HG02981 (cell line): ENCODE measurements around the gene FBXO8.

Experiments used
- ATAC-seq: cut with Tn5 transposase; IDR thresholded peaks from one replicate; pipeline ENCODE4 v1.9.1; 2021; ENCODE audit warnings: mild to moderate bottlenecking, moderate library complexity; ENCODE audit not compliant: unreplicated experiment

FBXO8 gene

DNA sequence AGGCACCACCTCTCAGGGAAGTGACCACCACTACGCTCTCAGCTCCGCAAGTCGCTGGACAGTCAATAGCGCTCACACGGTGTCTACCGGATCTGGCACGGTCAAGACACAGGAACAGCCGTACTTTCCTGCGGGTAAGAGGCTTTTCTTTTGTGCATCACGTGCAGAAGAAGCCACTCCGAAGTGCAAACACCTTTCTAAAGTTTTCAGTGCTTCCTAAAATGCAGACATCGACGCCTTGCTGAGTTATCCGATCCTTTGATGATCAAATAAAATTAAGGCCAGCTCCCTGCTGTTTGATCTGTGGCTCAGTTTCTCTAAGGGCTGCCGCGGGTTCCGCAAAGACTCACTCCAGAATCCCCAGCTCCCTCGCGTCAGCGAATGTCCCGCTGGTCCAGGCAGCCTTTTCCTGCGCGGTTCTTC, 71.8 kb downstream of the FBXO8 start:
- ATAC-seq = no peak

DNA sequence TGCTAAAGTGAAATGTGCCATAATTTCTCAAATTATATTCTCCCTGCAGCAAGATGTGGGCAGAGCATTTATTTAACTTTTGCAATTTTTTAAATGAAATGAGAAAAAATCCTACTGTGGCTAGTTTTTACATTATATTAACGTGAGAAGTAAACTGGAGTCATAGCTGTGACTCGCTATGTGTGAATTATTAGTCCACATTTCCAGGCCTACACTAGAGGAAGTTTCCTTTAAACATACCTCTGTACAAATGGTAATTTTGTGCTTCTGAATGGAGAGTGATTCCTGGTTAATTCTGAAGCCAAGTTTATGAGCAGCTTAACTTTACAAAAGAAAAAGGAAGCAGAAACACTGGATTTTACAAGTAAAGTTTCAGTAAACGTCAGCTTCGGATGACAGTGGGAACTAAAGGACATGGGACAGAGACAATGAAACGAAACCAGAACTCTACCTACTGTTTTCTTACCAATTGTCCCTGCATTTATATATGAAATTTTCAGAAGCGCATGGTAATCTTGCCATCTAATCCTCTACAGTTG, 72.4 kb downstream of the FBXO8 start:
- no peak for ATAC-seq

DNA sequence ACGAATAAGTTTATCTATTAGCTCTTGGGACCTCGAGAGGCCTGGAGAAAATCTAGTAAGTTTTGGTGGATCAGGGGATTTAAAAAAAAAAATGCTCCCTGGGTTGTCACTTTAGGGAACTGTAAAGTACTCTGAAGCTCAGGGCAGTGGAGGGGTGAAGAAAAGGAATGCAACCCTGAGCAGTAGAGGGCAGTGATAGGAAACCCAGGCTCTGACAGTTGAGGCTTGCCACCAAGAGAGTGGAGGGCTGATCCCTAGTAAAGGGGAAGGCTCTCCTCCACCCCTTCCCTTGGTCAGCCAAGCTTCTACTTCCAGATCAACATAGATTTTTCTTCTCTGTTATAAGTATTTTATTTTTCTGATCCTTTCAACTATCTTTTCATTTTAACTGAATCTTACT, 73.1 kb downstream of the FBXO8 start:
- ATAC-seq = no peak

DNA sequence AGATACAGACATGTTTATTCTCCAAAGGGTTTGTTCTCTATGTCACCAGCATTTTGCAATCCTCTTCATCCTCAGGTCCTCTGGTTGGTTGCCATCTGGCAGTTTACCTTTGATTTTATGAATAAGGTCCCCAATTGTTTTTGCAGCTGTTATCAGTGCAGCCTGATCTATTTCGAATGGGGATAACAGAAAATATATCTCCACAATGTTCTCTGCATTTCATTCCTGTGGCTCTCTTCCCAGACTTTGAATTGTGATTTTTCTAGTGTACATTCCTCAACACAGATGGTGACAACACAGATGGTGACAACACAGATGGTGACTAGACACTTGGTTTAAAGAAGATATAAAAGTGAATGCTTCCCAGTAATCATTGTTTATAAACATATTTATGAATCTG, 74.1 kb downstream of the FBXO8 start:
- ATAC-seq = no peak

DNA sequence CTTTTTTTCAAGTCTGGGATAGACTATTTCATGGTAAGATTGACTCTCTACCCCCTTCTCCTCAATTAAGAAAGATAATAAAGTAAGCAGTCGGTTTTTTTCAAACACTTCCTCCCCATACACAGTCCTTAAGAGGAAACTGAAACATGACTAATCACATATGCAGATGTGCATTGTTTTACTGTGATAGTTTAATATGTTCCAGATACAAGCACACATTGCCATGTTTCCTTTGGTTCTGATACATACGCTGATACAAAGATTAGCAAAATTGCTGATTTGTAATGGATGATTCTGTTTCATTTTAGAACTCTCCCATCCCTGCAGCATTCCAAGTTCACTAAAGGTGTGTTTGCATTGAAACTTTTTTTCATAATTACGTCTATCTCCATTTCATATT, 76.1 kb downstream of the FBXO8 start:
- ATAC-seq = no peak

DNA sequence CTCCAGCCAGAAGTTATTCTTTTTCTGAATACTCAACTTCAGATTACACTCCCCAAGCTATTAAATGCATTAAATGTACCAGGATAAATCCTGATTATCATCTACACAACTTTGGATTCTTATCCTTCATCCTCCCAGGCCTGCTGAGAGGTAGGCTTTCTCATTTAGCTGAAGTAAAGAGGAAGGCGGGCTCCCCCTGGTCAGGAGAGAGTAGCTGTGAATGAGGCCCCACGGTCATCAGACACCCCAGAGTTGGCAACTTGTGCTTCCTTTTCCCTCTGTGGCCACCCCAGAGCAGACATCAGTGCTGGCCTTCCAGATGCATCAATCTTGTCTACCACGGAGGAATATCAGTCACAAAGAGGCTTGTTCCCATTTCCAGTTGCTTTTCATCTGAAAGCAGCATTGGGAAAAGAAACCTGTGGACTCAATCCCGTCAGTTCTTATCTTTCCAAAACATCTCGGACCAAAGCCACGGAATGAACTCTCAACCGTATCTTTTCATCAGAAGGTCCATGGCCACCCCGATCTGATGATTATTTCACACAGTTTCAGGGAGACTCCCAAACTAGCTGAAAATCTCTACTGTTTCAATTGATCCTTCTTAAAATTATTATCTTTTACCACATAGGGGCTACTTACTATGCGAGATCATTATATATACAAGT, 79.2 kb downstream of the FBXO8 start:
- no peak for ATAC-seq

DNA sequence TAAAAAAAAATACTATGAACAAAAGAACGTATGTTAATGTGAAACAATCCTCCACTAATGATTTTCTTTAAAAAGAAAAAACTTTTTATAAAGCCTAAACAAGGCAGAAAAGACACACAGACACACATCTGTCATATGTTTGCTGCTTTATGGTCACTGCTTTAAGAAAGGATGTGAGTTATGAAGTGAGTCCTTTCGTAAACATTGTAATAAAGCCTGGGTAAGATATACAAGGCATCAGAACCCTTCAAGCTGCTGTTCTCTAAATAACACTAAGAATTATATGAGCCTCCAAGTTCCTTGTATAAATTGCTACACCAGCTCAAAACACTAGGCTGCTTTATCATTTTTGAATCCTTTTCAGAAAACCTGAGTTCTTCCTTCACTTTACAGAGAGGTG, 81.6 kb downstream of the FBXO8 start:
- no peak for ATAC-seq

DNA sequence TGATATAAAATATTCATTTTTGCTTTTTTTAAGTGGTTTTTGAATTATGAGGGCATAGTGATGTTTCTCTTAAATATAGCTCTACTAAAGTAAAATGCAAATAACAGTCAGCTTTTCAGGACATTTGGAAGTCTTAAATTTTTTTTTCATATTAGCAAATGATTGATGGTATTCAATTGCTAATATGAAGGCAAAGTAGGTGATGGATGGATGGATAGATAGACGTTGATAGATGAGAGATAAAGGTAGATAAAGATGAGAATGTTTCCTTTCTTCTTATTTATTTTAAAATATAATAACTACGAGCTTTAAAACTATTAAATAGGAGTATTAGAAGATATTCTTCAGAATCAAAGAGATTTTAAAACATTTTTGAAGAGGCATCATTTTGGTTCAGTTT, 83.7 kb downstream of the FBXO8 start:
- no peak for ATAC-seq

DNA sequence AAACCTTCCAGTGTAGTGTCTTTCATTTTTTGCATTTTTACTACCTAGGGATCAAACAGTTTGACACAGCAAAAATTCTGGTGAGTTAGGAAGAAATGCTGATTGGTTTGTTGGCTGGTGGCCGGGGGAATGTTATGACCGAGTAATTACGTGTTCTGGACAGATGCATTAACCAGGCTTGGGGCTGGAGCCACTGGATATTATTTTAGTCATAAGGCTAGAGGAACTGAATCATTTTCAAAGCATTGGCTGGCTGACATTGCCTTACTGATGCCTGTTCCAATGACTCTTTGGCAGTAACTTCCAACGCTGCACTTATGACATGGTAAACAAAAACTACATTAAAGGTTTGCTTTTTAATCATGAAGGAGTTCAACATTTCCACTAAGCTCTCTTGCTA, 84.6 kb downstream of the FBXO8 start:
- ATAC-seq = no peak

DNA sequence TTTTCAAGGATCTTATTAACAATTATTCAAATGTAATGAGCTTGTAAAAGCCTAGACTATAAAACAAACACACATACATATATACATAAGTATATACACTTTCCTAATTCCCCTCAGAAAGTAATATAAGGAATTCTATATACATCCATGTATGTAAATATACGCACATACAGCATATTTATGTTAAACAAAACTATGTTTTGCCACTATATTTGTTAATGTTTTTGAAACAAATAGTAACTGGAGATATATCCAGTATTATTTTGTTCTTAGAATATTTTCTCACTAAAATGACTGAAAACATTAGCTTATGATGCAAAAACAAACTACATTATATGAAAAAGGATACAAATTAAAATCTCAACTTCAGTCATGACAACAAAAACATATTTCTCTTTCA, 85.1 kb downstream of the FBXO8 start:
- no peak for ATAC-seq

DNA sequence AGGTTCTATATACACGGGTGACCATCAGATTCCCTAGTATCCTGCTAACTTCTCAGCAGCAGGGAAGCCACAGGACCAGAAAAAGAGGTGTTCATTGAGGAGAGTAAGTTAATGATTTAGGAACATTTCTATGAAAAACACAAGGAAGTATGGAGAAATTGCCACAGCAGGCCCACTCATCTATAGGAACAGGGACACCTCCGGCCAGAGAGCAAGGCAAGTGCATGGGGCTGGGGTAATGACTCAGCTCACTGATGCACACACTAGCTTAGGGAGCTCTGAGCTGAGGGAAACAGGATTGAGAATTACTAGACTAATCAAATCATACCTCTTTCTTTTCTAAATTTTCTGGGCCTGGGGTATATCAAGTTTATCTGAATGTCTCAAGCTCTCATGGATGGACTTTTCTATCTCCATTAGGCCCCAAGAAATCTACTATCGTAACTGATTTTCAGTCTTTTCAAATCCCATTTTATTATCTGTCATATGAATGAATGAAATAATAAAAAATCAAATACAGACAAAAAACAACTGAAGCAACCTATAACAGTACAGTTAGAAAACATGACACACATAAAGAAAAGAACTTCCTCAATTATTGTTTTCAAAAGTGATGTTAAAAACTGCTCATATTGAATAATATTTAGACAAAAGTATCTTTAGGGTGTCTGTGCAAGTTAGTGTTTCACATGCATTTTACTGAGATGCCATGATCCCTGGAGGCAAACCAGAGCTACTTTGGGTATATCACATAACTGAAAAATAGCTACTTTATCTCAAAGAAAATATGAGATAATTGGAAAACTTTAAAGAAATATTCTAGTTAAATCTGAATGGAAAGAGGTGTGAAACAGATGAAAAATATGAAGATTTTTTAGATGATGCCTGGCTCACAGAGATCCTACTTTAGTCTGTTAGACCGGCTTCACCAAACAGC, 89.8 kb downstream of the FBXO8 start:
- ATAC-seq = no peak

DNA sequence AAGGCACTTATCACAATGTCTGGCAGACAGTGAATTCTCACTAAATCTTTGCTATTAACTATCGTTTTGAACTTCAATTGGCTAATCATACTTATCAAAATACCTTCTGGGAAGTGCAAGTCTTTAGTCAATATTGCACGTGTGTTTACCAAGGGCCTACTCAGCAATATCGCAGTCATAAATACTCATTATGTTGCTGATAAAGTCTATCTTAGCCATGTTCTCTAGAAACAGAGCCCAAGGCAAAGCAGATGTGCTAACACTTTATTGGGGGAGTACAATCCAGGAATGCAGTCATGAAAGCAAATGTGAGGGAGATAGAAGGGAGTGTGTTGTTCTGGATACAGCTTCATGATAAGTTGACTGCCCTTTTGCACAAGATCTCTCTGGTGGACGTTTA, 90.5 kb downstream of the FBXO8 start:
- no peak for ATAC-seq

DNA sequence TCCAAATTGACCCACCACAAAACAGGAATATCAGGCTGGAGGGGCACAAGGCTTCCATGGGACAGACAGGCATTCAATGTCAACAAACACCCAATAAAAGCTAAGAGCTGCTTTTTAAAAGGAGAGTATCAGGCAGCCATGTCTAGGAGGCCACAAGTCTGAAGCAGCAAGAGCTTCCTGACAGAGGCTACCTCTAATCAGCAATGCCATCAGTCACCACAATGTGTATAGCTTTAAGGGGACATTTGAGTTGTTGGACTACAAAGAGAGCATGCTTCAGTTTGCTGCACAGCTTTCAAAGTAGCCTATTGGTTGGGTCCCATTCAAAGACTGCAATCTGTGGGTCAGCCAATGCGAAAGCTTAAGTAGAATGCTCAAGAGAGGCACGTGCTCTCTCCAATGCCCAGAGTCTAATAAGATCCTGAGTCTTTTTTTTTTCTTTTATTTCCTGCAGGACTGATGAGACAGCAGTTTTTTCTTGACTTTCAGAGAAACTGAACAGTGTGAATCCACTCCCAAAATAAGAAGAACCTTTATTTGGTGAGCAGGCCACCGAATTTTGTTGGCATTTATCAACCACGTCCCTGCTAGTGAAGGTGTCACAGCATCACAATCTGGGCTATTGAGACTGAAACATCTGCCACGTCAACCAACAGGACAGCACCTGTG, 92.5 kb downstream of the FBXO8 start:
- ATAC-seq = no peak

DNA sequence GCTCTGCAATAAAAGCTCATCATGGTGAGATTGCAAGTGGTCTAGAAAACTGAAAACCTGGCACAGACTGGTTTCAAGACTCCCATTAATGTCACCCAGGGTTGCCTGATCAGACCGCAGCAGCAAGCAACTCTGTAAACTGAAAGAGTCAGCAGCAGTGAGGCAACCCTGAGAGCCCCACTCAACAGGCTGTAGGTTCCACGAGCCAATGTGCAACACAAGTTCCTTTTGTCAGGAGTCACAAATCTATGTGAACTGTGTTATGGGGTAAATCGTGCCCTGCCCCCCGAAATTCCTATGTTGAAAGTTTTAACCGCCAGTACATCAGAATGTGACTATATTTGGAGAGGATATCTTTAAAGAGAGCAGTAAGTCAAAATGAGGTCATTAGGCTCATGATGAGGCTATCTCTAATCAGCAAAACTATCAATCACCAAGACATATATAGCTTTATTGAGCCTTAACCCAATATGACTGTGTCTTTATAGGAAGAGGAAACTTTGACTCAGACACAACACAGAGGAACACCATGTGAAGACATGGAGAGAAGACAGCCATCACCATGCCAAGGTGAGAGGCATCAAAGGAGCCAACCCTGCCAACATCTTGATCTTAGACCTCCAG, 94.0 kb downstream of the FBXO8 start:
- no peak for ATAC-seq
